Activated CD8-positive, alpha-beta memory T cell treated with anti-CD3 and anti-CD28 coated beads, Interleukin-2, amount 50 U/mL, for 4 hours (primary cell): ENCODE measurements around the gene EMC6.

Experiments
- DNase-seq: peaks from one replicate; pipeline ENCODE4 v3.0.0-alpha.2; 2020

Gene EMC6

GRCh38 chr17:3718201-3718600 lies 49.6 kb downstream of the EMC6 start:
- no peak for DNase-seq

GRCh38 chr17:3719265-3719664 lies 50.7 kb downstream of the EMC6 start:
- no peak for DNase-seq
